Prostate gland (tissue), 2 donors: ENCODE measurements around the gene DLEC1. TPM values are rescaled to one million over a fixed set of nuclear protein-coding genes. Genes with fewer than 3 reads are reported as not detected.

Experiments used
- DNase-seq: peaks from one replicate; pipeline ENCODE4 v3.0.0-alpha.2; 2019; ENCODE audit warnings: low spot score
- H3K27ac ChIP-seq, 2 donors: fragments of 200-600 bp; sonication (generic); 2 replicates each; pipeline ENCODE4 v1.5.1; 2017 to 2019
- H3K27me3 ChIP-seq: fragments of 200-600 bp; sonication (generic); replicated peaks from 2 replicates; pipeline ENCODE4 v1.5.1; 2019; ENCODE audit not compliant: insufficient read depth
- H3K36me3 ChIP-seq, 2 donors: fragments of 200-600 bp; sonication (generic); 1 replicate in 1 of 2; 2 replicates in 1 of 2; pipeline versions ENCODE4 v1.5.1 to v1.8.1; 2017 to 2019
- H3K4me1 ChIP-seq: fragments of 200-600 bp; sonication (generic); replicated peaks from 2 replicates; pipeline ENCODE4 v1.5.1; 2019
- H3K4me3 ChIP-seq, 2 donors: fragments of 200-600 bp; sonication (generic); 2 replicates each; pipeline ENCODE4 v1.5.1; 2017 to 2019
- H3K9me3 ChIP-seq: fragments of 200-600 bp; sonication (generic); 2 replicates; pipeline ENCODE4 v1.5.1; 2017
- CTCF ChIP-seq, 4 experiments: fragments of 200-600 bp in 2 of 4; fragments of 450-650 bp in 2 of 4; sonication (generic) in 2 of 4; IDR thresholded peaks; 1 replicate in 3 of 4; 2 replicates in 1 of 4; pipeline ENCODE4 v1.5.1; 2016 to 2019; ENCODE audit warnings: antibody characterized with exemption in 4 of 4, mild to moderate bottlenecking in 2 of 4, moderate library complexity in 2 of 4
- POLR2A ChIP-seq: fragments of 450-650 bp; IDR thresholded peaks from one replicate; pipeline ENCODE4 v1.6.1; 2016; ENCODE audit warnings: antibody characterized with exemption, mild to moderate bottlenecking
- POLR2AphosphoS5 ChIP-seq: sonication (generic); formaldehyde crosslinking; IDR thresholded peaks from one replicate; pipeline ENCODE4 v1.6.1; 2017; ENCODE audit warnings: antibody characterized with exemption
- WGBS: methylation state at CpG from one replicate; pipeline ENCODE4 v1.1.5; 2018; 5-methylcytosine and 5-hydroxymethylcytosine counted together
- intact Hi-C: fragments of 100-400 bp; cut with DNase I; formaldehyde crosslinking; loops from one replicate; pipeline ENCODE4 v1.14.2; 2022
- total RNA-seq, 2 donors: library from RNA; depleted of rRNA; stranded (reverse); fragments of >200 nt; gene quantifications; one replicate each; pipeline ENCODE4 v1.1.0, GENCODE V29; 2016

The DLEC1 gene
- total RNA-seq, 2 donors from 2014 or later, result 0.32 to 13.1 TPM

DNA sequence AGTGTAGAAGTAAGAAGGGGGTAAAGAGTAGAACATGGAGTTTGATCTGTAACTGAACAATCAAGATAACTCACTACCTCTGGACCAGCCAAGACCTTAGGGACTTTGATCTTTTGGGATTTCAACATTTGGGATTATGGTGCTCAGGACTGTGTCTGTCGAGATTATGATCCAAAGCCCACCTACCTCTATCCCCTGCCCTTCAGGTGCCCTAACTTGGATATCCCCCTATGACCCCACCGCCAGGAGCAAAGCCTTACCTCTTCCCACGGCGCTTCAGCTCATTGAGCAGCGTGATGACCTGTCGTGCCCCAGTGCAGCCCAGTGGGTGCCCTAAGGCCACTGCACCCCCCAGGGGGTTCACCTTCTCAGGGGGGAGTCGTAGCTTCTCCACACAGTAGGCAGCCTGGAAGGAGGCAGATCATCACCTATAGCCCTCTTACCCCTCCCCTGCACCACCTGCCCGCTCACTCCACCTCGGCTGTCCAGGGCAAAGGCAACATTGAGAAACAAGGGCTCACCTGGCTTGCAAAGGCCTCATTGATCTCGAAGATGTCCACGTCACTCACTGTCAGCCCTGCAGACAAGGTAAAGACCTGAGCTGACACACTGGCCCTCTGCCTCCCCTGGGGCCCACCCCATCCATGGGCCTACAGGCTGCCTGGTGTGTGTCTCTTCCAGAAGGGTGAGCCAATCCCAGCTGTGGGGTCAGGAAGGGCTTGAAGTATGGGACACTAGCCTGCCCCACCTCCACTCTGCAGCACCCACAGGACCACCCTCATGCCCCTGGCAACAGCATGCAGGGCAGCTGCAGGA is 86.5 kb downstream of the DLEC1 start:
- H3K36me3 ChIP-seq, result peaks cover 30 to 31% of the 10 kb centered on the region in 2 donors
- no peaks in the 10 kb centered on the region for H3K9me3 ChIP-seq
- TF ChIP-seq POLR2A (no peak), CTCF (IDR thresholded peaks at IDR 0.05) (no peak), POLR2AphosphoS5 (no peak)
- intact Hi-C loops, result loop anchor here (2.0 kb wide), 1 partner anchor 63 kb away; no protein-coding TSS in a partner anchor
- H3K27me3 ChIP-seq, result no peaks in the 10 kb centered on the region
- WGBS, result 94% methylated on average over 11 of the region's 11 CpGs
- DNase-seq, result no peak
- no peak overlapping the region for H3K4me3 ChIP-seq
- no peak overlapping the region for H3K27ac ChIP-seq
- no peaks in the 10 kb centered on the region for H3K4me1 ChIP-seq

- H3K36me3 ChIP-seq, result peaks cover 31 to 38% of the 10 kb centered on the region in 2 donors
- H3K27ac ChIP-seq, result no peak overlapping the region
- WGBS, result 96% methylated on average over 6 of the region's 6 CpGs
- H3K27me3 ChIP-seq, result no peaks in the 10 kb centered on the region
- intact Hi-C loops, result no loop called here
- H3K9me3 ChIP-seq, result no peaks in the 10 kb centered on the region
- TF ChIP-seq POLR2A, result no peak
- no peak for TF ChIP-seq POLR2AphosphoS5
- TF ChIP-seq CTCF (IDR thresholded peaks at IDR 0.05), result no peak
- DNase-seq, result no peak
- no peak overlapping the region for H3K4me3 ChIP-seq
- no peaks in the 10 kb centered on the region for H3K4me1 ChIP-seq
Observed at GRCh38 chr3:38126121-38126892, 87.3 kb downstream of the DLEC1 start.

GRCh38 chr3:38127611-38128302 is 88.7 kb downstream of the DLEC1 start:
- H3K36me3 ChIP-seq, result peaks cover 20 to 41% of the 10 kb centered on the region in 2 donors
- 97% methylated on average over 4 of the region's 4 CpGs for WGBS
- no peaks in the 10 kb centered on the region for H3K27me3 ChIP-seq
- no peak overlapping the region for H3K4me3 ChIP-seq
- intact Hi-C loops, result no loop called here
- H3K27ac ChIP-seq, result no peak overlapping the region
- TF ChIP-seq POLR2AphosphoS5 (no peak), CTCF (IDR thresholded peaks at IDR 0.05) (no peak), POLR2A (no peak)
- peaks cover 2% of the 10 kb centered on the region for H3K4me1 ChIP-seq
- DNase-seq, result no peak
- H3K9me3 ChIP-seq, result no peaks in the 10 kb centered on the region

DNA sequence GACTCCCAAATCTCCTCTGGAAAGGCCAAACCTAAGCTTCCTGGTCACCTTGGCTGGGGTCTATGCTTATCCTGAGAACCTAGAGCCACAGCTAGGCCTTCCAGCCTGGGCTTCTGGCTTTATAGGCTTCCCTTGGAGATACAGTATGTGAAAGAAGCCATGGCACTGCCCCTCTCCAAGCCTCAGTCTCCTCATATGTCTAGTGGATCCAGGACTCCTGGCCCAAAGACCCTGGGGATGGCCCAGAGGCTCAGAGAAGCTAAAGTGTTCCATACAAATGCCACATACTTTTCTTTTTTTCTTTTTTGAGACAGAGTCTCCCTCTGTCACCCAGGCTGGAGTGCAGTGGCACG is 89.3 kb downstream of the DLEC1 start:
- H3K27me3 ChIP-seq, result no peaks in the 10 kb centered on the region
- peaks cover 20 to 41% of the 10 kb centered on the region in 2 donors for H3K36me3 ChIP-seq
- H3K4me3 ChIP-seq, result no peak overlapping the region
- intact Hi-C loops, result no loop called here
- TF ChIP-seq POLR2A (no peak), POLR2AphosphoS5 (no peak), CTCF (IDR thresholded peaks at IDR 0.05) (no peak)
- peaks cover 7% of the 10 kb centered on the region for H3K4me1 ChIP-seq
- no peak for DNase-seq
- no peaks in the 10 kb centered on the region for H3K9me3 ChIP-seq
- H3K27ac ChIP-seq, result no peak overlapping the region
- WGBS, result 93% methylated on average over 1 of the region's 1 CpG
